ENCODE results near the gene TROAP. TPM values are rescaled to one million over a fixed set of nuclear protein-coding genes. Genes with fewer than 3 reads are reported as not detected.
"Not testable (repeated sequence)": the region's sequence is repeated elsewhere in the genome, so short reads cannot be mapped to it uniquely, and the experiment has no call there.

TROAP gene
- 10 to 100 TPM; 21.1 to 49.1 (median 31.3) TPM for polyA plus RNA-seq (ENCODE audit: insufficient read depth in 1 of 5, insufficient read length in 5 of 5, low replicate concordance in 1 of 5)
- long read RNA-seq, donor 1, partial matches to known transcripts: 0 of 4 reads
- long read RNA-seq, donor 1, other reads (novel, unspliced or antisense): 0 of 4 reads
- long read RNA-seq, donor 2, partial matches to known transcripts: 0 of 2 reads
- long read RNA-seq, donor 2, other reads (novel, unspliced or antisense): 0 of 2 reads
- long read RNA-seq, donor 3, partial matches to known transcripts: 7 of 10 reads
- long read RNA-seq, donor 3, other reads (novel, unspliced or antisense): 0 of 10 reads
- long read RNA-seq, donor 4: 0 reads
- long read RNA-seq, donor 5, partial matches to known transcripts: 0 of 5 reads
- long read RNA-seq, donor 5, other reads (novel, unspliced or antisense): 0 of 5 reads
- long read RNA-seq, donor 6, partial matches to known transcripts: 0 of 3 reads
- long read RNA-seq, donor 6, other reads (novel, unspliced or antisense): 0 of 3 reads
- long read RNA-seq, donor 7, partial matches to known transcripts: 0 of 2 reads
- long read RNA-seq, donor 7, other reads (novel, unspliced or antisense): 0 of 2 reads
- long read RNA-seq, donor 8, partial matches to known transcripts: 0 of 1 reads
- long read RNA-seq, donor 8, other reads (novel, unspliced or antisense): 0 of 1 reads

- DNase-seq: peak; percentile 97 to 98
Measured at GRCh38 chr12:49322708-49323523, at the start of gene TROAP. Gene TROAP (plus strand): TSS chr12:49323255. CDS start chr12:49323609, 354 bp downstream.

GRCh38 chr12:49273726-49274395 is 49.2 kb upstream of the TROAP start:
- no peak for DNase-seq

- DNase-seq: no peak
Measured at GRCh38 chr12:49274396-49275069, 48.5 kb upstream of the TROAP start.

- no peak for DNase-seq
Measured at GRCh38 chr12:49276304-49277290, 46.5 kb upstream of the TROAP start.

- no peak for DNase-seq
Measured at GRCh38 chr12:49277466-49277865, 45.6 kb upstream of the TROAP start.

GRCh38 chr12:49279706-49280159 is 43.3 kb upstream of the TROAP start:
- DNase-seq: no peak

- DNase-seq: not testable (repeated sequence)
Measured at GRCh38 chr12:49280545-49280944, 42.5 kb upstream of the TROAP start.

- DNase-seq: no peak
Measured at GRCh38 chr12:49282302-49282701, 40.8 kb upstream of the TROAP start.

- DNase-seq: not testable (repeated sequence)
Measured at GRCh38 chr12:49282740-49283375, 40.2 kb upstream of the TROAP start.

GRCh38 chr12:49283541-49284429 is 39.3 kb upstream of the TROAP start:
- DNase-seq: no peak

- DNase-seq: no peak
Measured at GRCh38 chr12:49284672-49285071, 38.4 kb upstream of the TROAP start.

GRCh38 chr12:49287876-49288275 is 35.2 kb upstream of the TROAP start:
- no peak for DNase-seq

GRCh38 chr12:49288412-49288853 is 34.6 kb upstream of the TROAP start:
- peak in 1 of 2 donors; percentile 51 for DNase-seq

- no peak for DNase-seq
Measured at GRCh38 chr12:49288922-49289555, 34.0 kb upstream of the TROAP start.

GRCh38 chr12:49292729-49293055 is 30.4 kb upstream of the TROAP start:
- no peak for DNase-seq

- peak; percentile 61 to 68 for DNase-seq
Measured at GRCh38 chr12:49293056-49293956, 29.7 kb upstream of the TROAP start.

Data from right lung (tissue), 10 donors.